ENCODE results near the gene SYNGR3. TPM values are rescaled to one million over a fixed set of nuclear protein-coding genes. Genes with fewer than 3 reads are reported as not detected.

Gene SYNGR3
- total and polyA plus RNA-seq, 2 of the 13 experiments (the other 11 are each of a cell fraction or from before 2014, with no cell fraction given) = 0.97 to 5.7 TPM

DNA sequence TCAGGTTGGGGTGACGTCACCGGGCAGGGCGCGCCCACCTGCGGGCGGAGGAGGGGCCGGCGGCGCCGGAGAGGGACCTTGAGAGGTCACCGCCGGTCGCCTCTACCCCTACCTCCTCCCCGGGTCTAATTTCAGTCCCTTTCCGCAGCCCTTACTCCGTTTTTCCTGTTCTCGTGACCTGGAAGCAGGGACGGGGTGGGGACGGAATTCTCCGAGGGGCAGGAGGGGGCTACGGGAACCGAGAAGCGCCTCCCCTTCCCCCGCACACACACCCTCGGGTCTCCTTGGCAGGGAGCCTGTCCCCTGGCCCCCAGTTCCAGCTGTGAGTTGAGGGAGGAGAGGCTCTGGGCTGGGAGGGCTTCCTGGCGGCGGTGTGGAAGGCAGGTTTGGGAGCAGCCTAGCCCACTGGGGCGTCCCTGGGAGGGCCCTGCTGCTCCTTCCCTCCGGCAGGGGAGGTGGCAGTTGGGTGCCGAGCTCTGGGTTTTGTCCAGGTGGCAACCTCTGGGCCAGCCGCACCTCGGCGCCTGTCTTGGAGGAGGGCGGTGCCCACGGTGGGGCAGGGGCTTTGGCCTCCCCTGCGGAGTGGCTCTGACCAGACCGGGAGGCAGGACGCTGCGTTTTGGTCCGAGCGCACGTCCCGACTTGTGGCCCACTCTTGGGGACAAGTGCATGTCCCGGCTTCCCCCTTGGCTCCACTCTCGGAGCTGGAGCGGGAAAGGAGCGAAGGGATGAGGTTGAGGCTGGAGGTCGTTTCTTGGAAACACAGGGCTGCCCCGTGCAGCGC is 773 bp downstream of the SYNGR3 start (continued):
- TF ChIP-seq ZNF446 (CRISPR knock-in tag; IDR thresholded peaks at IDR 0.05) (no peak), ZNF652 (CRISPR knock-in tag; IDR thresholded peaks at IDR 0.05; ENCODE audit: borderline replicate concordance, low read depth) (no peak), ARNT (IDR thresholded peaks at IDR 0.05) (no peak), MLX (CRISPR knock-in tag; IDR thresholded peaks at IDR 0.05) (no peak), SMC3 (IDR thresholded peaks at IDR 0.05; ENCODE audit: low read length) (no peak), JUN (CRISPR knock-in tag; IDR thresholded peaks at IDR 0.05) (no peak; the same call in 1 of the 2 replicates), PHF20 (CRISPR knock-in tag; IDR thresholded peaks at IDR 0.05) (no peak), NR2F6 (IDR thresholded peaks at IDR 0.05) (no peak), NR2F6 (CRISPR knock-in tag; IDR thresholded peaks at IDR 0.05) (0 out of 2 replicates have a peak, but pooled peaks have one; percentile 38), NRL (CRISPR knock-in tag; IDR thresholded peaks at IDR 0.05; ENCODE audit: borderline replicate concordance) (peak; percentile 44; the same call in 1 of the 2 replicates), ZNF577 (CRISPR knock-in tag; IDR thresholded peaks at IDR 0.05; ENCODE audit: borderline replicate concordance, low read depth) (no peak), ZNF264 (CRISPR knock-in tag; IDR thresholded peaks at IDR 0.05) (no peak), HBP1 (CRISPR knock-in tag; IDR thresholded peaks at IDR 0.05; ENCODE audit: low read depth) (no peak), SCMH1 (CRISPR knock-in tag; IDR thresholded peaks at IDR 0.05; ENCODE audit: borderline replicate concordance) (no peak), CREM (IDR thresholded peaks at IDR 0.05) (no peak), CREM (CRISPR knock-in tag; IDR thresholded peaks at IDR 0.05) (no peak), MAFF (IDR thresholded peaks at IDR 0.05; ENCODE audit: low read depth, low read length) (no peak), CTCF (CRISPR knock-in tag; IDR thresholded peaks at IDR 0.05) (no peak)
- TF ChIP-seq, protein P1, sequence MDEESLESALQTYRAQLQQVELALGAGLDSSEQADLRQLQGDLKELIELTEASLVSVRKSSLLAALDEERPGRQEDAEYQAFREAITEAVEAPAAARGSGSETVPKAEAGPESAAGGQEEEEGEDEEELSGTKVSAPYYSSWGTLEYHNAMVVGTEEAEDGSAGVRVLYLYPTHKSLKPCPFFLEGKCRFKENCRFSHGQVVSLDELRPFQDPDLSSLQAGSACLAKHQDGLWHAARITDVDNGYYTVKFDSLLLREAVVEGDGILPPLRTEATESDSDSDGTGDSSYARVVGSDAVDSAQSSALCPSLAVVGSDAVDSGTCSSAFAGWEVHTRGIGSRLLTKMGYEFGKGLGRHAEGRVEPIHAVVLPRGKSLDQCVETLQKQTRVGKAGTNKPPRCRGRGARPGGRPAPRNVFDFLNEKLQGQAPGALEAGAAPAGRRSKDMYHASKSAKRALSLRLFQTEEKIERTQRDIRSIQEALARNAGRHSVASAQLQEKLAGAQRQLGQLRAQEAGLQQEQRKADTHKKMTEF (CRISPR knock-in tag; IDR thresholded peaks at IDR 0.05) = 0 out of 2 replicates have a peak, but pooled peaks have one; percentile 18
- TF ChIP-seq, protein P2, sequence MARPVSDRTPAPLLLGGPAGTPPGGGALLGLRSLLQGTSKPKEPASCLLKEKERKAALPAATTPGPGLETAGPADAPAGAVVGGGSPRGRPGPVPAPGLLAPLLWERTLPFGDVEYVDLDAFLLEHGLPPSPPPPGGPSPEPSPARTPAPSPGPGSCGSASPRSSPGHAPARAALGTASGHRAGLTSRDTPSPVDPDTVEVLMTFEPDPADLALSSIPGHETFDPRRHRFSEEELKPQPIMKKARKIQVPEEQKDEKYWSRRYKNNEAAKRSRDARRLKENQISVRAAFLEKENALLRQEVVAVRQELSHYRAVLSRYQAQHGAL (CRISPR knock-in tag; IDR thresholded peaks at IDR 0.05; ENCODE audit: not compliant biosample characterization) = no peak
- TF ChIP-seq, protein P3, sequence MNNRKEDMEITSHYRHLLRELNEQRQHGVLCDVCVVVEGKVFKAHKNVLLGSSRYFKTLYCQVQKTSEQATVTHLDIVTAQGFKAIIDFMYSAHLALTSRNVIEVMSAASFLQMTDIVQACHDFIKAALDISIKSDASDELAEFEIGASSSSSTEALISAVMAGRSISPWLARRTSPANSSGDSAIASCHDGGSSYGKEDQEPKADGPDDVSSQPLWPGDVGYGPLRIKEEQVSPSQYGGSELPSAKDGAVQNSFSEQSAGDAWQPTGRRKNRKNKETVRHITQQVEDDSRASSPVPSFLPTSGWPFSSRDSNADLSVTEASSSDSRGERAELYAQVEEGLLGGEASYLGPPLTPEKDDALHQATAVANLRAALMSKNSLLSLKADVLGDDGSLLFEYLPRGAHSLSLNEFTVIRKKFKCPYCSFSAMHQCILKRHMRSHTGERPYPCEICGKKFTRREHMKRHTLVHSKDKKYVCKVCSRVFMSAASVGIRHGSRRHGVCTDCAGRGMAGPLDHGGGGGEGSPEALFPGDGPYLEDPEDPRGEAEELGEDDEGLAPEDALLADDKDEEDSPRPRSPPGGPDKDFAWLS (CRISPR knock-in tag; IDR thresholded peaks at IDR 0.05; ENCODE audit: borderline replicate concordance) = no peak
- TF ChIP-seq, protein P4, sequence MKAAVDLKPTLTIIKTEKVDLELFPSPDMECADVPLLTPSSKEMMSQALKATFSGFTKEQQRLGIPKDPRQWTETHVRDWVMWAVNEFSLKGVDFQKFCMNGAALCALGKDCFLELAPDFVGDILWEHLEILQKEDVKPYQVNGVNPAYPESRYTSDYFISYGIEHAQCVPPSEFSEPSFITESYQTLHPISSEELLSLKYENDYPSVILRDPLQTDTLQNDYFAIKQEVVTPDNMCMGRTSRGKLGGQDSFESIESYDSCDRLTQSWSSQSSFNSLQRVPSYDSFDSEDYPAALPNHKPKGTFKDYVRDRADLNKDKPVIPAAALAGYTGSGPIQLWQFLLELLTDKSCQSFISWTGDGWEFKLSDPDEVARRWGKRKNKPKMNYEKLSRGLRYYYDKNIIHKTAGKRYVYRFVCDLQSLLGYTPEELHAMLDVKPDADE (CRISPR knock-in tag; IDR thresholded peaks at IDR 0.05) = no peak

Measured in HepG2 (cell line).